Urothelium cell line (cell line): ENCODE data around the gene ITPKB.

Experiments
- DNase-seq: peaks from one replicate; pipeline ENCODE4 v3.0.0; 2011; ENCODE audit warnings: low spot score, mixed read lengths
- FAIRE-seq: peaks from 2 replicates; lab custom pipeline; 2011; peaks lifted over from hg19 to GRCh38; lab: Jason Lieb, UNC

The ITPKB gene

GRCh38 chr1:226708967-226709396 lies 30.1 kb downstream of the ITPKB start:
- no peak for FAIRE-seq
- DNase-seq, result no peak

GRCh38 chr1:226708342-226708780 lies 30.7 kb downstream of the ITPKB start:
- no peak for FAIRE-seq
- no peak for DNase-seq

DNA sequence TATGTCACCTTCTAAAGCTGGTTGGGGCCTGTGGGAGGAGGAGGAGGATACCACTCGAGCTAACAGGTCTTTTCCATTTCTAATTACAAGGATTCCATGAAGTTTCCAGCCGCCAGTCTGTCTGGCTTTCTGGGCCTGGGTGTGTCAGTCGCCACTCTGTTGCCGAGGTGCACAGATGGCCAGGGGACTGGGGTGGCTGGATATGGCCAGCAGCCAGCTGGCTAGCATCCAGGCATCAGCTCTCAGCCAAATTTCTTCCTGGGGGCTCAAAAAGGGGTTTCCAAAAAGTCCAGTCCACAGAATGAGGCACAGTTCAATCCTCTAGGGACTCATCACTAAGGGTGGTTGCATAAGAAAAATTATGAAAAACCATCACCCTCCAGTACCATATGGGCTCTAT lies 32.4 kb downstream of the ITPKB start:
- FAIRE-seq, result no peak

GRCh38 chr1:226704169-226704937 lies 34.7 kb downstream of the ITPKB start:
- DNase-seq (no peak), FAIRE-seq (no peak)

More for the DNA sequence above, 32.4 kb downstream of the ITPKB start:
- no peak for DNase-seq

DNA sequence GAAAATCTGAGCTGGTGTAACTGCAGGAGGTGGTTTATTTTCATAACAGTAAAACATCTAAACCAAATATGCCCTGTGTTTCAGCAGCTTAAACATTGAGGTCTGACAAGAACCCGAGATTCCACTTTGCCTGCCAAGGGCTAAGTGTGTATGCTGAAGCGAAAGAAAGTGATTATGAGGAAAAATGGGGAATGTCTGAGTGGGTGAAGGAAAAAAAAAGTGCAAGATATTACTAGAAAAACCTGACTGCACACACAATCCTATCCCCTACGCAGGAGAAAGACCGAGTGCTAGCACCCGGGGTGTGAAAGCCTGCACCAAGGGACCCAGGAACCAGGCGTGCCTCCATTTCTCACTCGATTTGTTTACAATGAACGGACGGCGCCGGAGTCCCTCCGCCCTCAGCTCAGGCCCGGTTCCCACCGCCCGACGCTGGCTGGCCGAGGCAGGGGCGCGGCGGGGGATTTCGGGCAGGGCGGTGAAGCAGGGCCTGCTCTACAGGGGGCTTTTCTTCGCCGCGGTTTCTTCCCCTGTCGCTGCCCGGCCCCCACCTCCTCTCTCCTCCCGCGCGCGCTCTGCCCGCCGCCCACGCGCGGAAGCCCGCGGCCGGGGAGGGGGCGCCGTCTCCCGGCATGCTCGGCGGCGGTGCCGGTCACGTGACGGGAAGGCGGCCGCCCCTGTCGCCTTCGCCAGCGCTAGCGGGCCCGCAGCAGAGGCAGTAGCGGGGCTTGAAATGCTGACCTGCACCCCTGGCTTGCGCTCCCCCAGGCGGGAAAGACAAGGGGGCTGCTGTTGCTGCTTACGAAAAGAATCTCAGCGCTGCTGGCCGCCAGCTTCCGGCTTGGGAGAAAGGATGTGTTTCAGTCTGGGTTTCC lies 35.9 kb downstream of the ITPKB start:
- DNase-seq (peak; percentile 91), FAIRE-seq (no peak)

GRCh38 chr1:226702318-226702956 lies 36.6 kb downstream of the ITPKB start:
- FAIRE-seq, result no peak
- DNase-seq, result no peak

- FAIRE-seq (no peak), DNase-seq (no peak)
These were observed 38.2 kb downstream of the ITPKB start for GRCh38 chr1:226700861-226701260.

GRCh38 chr1:226699166-226699565 lies 39.9 kb downstream of the ITPKB start:
- DNase-seq (no peak), FAIRE-seq (no peak)

DNA sequence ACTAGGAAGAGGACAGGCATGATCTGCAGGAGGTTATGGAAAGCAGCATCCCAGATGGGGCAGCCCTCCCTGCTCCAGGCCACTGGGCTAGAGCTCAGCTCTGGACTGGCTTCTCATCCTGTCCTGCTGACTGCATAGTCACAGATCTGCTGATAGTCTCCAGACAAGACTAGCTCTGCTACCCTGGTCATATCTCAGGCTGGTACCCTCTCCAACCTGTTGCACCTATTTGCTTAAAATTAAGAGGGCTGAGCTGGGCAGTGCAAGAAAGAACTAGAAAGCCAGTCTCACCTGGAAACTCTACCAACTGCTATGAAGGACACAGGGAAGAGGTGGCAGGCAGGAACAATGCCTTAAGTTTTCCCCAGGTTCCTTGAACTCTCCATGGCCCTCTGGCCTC lies 40.4 kb downstream of the ITPKB start:
- no peak for FAIRE-seq

DNA sequence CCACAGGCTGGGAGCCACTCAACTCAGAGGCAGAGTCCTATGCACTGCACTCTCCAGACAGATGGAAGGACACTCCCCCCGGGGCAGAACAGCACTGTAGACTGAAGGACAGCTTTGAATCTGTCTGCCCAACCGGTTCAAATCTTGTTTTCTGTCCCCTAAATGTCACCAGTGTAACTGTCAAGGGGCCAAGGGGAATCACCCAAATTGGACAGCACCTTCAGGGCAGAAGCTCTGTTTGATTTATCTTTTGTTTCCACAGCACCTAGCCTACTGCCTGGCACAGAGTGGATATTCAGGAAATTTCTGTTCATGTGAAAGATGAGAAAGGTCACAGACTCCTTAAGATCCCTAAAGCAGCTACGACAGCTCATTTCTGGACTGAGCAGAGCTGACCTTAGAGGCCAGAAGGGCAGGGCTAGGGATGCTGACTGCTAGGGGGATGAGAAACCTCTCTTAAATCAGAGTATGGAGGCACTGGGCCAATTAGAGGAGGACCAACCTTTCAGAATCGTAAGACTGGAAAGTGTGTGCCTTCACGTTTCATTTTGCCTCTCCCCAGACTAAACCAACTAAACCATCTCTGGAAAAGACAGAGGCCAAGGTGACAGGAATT lies 41.0 kb downstream of the ITPKB start:
- DNase-seq, result no peak
- no peak for FAIRE-seq

More for the DNA sequence above, 40.4 kb downstream of the ITPKB start:
- DNase-seq, result no peak

DNA sequence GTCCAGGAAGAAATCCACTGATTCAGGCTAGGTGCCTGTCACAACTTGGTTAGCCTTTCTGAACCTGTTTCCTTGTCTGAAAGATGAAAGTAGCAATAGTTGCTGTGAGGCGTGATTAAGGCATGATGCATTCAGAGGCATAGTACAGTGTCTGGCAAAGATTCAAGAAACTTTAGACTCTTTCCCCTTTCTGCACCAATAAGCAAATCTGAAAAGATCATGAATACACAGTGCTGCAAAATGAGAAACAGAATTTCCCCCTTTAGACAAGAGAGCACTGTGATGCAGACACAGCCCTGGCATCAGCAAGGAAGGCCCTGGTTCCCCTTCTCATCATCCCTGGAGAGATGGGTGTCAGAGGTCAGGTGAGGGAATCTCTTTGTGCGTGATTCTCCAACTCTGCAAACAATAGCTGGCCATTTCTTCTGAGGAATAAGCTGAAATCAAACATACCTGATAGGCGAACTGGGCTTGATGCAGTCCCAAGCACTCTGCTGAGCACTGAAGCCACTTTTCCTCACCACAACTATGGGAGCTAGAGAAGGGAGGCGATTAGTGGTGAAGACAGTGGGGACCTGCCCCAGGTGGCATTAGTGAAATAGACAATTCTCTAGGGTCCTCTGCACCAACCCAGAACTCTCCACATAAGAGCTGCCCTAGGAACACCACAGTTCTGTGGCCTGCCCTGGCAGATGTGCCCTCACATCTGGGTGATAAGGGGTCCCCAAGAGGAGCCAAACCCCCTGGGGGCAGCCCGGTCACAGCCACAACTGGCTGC lies 41.7 kb downstream of the ITPKB start:
- FAIRE-seq, result no peak
- no peak for DNase-seq

DNA sequence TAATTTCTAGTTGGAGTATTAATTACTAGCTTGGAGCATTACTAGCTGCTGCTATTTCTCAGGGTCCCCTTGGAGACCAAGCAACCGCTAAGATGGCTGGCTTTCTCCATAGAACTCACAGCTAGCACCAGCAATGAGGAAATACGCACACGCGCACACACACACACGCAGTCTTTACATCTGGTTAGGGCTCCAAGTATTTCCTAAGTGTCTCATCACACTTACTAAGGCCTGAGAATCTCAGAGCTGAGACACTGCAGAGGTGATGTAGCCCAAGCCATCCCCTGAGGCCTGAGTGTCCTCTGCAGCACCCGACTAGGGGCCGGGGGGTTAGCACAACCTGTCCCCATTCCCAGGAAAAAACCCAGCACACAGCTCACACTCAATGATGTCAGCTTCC lies 42.5 kb downstream of the ITPKB start:
- DNase-seq (no peak), FAIRE-seq (no peak)

DNA sequence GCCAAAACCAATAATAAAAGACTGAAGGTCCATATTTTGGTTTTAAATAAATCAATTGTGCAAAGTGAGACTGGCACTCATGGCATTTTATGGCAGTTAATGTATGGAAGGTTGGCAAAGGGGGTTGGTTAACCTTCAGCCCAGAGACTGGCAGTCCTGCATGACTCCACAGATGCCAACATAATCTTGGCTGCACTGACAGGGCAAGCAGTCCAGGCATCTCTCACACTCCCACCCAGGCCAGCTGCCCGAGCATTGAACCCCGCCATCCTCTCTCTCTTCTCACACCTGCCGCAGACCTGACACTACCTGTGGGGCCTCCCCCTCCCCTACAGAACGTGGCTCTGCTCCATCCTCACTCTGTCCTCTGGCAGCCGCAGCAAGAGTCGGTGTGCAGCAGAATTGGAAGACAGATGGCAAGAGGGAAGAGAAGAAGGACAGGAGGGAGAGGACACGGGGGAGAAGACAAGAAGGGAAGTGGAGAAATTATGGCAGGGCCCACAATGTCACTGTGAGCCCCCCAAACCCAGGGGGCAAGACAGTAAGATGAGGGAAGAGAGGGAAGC lies 43.7 kb downstream of the ITPKB start:
- DNase-seq, result no peak
- no peak for FAIRE-seq

DNA sequence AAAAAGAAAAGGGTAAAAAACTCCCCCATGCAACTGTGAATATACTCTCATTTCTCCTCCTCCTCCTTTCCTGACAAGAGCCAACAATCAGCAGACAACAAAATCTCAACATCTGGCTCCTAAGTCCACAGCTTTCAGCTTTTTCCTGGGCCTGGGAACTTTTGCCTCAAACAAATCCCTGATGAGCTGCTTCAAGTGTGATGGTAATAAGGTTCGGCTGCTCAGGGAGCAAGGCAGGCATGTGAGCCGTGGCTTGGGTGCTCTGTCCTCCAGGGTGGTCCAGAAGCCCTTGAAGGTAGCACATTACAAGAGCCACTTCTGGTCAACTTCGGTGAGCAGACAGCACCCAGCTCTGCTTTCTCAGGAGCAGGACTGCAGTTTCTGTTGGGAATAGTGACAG lies 46.3 kb downstream of the ITPKB start:
- FAIRE-seq, result no peak

DNA sequence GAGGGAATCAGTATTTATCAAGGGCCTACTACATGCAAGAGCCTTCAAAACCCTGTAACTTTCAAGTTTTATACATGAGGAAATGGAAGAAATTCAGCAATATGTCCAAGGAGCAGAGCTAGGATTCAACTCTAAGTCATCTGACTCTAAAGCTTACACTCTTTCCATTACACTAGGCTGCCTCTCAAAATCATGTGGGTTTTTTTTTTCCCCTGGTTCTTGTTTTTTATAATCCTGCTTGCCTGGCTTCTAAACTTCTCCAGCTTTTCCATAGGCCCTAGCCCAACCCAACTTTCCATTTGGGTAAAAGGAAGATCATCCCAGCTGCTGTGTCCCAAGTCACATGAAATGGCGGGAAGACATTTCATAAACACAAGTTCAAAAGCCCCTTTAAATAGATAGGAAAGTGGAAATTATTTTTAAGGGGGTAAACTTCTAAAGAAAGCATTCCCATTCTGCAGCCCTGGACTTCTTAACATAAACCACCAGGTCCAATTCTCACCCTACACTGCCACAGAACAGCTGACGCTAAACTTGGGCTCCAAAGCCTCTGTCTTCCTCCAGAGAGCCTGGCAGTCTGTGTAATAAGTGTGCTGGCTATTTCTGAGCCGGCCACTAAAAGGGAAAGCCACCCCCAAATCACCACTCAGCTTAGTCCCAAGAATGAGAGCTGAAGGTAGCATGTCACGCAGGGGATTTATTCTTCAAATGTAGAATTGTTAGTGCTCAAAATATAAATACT lies 46.9 kb downstream of the ITPKB start:
- DNase-seq, result no peak
- no peak for FAIRE-seq

More for the DNA sequence above, 46.3 kb downstream of the ITPKB start:
- DNase-seq, result no peak

- FAIRE-seq (no peak), DNase-seq (no peak)
These were observed 47.8 kb downstream of the ITPKB start for GRCh38 chr1:226691247-226691646.

DNA sequence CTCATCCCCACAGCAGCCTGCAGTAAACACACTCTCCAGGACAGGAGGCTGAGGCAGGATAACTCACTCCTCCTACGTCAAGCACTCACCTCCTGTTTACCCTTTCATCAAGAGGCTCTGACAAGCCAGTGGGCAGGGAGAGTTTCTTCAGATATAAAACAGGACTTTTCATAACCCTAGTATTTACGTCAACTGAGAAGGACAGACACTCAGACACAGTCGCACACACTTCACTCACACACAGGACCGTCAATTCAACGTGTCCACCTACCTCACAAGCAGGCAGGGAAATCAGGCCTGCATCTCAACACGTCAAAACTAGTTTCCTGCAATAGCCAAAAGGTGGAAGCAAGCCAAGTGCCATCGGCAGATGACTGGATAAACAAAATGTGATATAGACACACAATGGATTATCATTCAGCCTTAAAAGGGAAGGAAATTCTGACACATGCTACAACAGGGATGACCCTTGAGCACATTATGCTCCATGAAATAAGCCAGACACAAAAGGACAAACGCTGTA lies 48.6 kb downstream of the ITPKB start:
- FAIRE-seq (peak; percentile 42), DNase-seq (no peak)

DNA sequence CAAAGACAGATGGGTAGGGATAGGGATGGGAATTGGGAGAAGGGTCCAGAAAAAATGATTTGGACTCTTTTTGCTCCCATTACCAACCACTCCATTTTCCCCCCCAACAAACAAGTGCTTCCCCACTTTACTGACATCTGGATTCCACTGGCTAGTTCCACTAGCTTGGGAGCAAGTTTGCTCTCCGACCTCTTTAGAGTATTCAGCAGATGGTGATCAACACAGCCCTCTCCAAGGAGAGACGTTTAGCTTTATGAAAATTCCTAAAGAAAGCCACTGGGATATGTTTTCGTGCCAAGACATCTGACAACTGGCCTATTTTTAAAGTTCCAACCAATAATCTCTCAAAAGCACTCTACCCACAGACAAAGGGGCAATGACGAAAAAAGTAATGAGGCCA lies 50.3 kb downstream of the ITPKB start:
- DNase-seq, result no peak
- FAIRE-seq, result no peak
